Astrocyte of the spinal cord (primary cell): ENCODE results near the gene RPUSD1.
A peak's percentile ranks its signal among the peaks of the same experiment; 100 is the strongest.

Source experiments
- DNase-seq: peaks from one replicate; pipeline ENCODE4 v3.0.0; 2011; ENCODE audit warnings: low read depth, low spot score
- H3K4me3 ChIP-seq: 2 replicates; pipeline ENCODE4 v1.5.1; 2011; ENCODE audit warnings: low read depth, mild to moderate bottlenecking, low read length, moderate library complexity
- in situ Hi-C: cut with HindIII; loops from 2 replicates; pipeline ENCODE4 v1.10.0; 2017; ENCODE audit warnings: low sequenced_read_pairs
- TF ChIP-seq, protein P1 (sequence below): IDR thresholded peaks from 2 replicates; pipeline ENCODE4 v1.5.1; 2012; ENCODE audit warnings: low read depth, mild to moderate bottlenecking, low read length, inconsistent platforms

RPUSD1 gene

DNA sequence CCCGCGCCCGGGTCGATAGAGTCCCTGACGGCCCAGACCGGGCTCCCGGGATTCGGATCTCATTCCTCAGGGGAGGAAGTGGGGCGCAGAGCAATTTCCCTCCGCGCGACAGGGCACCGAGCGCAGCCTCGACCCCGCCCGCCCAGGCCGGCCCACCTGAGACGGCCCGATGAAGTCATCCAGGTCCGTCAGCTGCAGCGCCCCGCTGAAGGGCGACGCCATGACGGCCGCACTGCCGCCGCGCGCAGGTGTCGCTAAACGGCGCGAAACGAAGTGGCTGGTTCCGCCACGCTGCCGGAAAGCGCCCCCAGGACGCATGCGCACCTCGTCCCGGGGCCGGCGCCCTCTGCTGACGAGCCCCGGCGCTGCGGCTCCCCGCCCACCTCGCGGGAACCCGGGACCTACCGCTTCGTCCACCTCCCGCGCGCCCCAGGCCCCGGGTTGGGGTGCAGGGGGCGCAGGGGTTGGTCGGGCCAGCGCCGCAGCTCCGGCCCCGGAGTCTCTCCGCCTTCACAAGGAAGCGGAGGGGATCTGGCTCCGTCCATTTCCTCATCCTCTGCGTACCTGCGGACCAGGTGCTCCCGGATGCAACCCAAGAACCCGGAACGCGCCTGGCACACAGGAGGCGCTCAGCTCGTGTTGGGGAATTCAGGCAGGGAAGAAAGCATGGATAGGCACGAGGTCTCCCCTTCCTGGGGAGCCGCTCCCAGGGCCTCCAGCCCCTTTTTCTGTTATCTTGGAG is 47.2 kb downstream of the RPUSD1 start, which contains the start of gene CIAO3:
CIAO3 (minus strand) TSS at position 234 of the 742 bp plus-strand sequence; CDS start at position 222, 12 bp downstream.
- peak within 1 kb of the TSS; percentile 84 for H3K4me3 ChIP-seq
- TF ChIP-seq, protein P1, sequence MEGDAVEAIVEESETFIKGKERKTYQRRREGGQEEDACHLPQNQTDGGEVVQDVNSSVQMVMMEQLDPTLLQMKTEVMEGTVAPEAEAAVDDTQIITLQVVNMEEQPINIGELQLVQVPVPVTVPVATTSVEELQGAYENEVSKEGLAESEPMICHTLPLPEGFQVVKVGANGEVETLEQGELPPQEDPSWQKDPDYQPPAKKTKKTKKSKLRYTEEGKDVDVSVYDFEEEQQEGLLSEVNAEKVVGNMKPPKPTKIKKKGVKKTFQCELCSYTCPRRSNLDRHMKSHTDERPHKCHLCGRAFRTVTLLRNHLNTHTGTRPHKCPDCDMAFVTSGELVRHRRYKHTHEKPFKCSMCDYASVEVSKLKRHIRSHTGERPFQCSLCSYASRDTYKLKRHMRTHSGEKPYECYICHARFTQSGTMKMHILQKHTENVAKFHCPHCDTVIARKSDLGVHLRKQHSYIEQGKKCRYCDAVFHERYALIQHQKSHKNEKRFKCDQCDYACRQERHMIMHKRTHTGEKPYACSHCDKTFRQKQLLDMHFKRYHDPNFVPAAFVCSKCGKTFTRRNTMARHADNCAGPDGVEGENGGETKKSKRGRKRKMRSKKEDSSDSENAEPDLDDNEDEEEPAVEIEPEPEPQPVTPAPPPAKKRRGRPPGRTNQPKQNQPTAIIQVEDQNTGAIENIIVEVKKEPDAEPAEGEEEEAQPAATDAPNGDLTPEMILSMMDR, result peak; percentile 78
- DNase-seq, result peak; percentile 87
- in situ Hi-C loops, result no loop called here

DNA sequence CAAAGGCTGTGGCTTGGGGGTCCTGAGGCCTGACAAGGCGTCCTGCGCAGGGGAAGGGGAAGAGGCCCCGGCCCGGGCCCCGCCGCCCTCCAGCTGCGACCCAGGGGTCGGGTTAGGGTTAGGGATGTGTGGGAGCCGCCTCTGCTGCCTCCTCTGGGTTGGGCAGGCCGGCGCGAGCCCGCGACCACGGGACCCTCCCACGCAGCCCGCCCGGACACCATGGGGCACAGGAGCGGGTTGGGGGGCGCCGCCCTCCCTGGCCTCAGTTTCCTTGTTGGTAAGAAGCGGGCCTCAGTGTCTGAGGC is 47.8 kb downstream of the RPUSD1 start:
- in situ Hi-C loops, result no loop called here
- DNase-seq, result no peak
- TF ChIP-seq, protein P1, result no peak
- H3K4me3 ChIP-seq, result peak overlapping the region; percentile 84

DNA sequence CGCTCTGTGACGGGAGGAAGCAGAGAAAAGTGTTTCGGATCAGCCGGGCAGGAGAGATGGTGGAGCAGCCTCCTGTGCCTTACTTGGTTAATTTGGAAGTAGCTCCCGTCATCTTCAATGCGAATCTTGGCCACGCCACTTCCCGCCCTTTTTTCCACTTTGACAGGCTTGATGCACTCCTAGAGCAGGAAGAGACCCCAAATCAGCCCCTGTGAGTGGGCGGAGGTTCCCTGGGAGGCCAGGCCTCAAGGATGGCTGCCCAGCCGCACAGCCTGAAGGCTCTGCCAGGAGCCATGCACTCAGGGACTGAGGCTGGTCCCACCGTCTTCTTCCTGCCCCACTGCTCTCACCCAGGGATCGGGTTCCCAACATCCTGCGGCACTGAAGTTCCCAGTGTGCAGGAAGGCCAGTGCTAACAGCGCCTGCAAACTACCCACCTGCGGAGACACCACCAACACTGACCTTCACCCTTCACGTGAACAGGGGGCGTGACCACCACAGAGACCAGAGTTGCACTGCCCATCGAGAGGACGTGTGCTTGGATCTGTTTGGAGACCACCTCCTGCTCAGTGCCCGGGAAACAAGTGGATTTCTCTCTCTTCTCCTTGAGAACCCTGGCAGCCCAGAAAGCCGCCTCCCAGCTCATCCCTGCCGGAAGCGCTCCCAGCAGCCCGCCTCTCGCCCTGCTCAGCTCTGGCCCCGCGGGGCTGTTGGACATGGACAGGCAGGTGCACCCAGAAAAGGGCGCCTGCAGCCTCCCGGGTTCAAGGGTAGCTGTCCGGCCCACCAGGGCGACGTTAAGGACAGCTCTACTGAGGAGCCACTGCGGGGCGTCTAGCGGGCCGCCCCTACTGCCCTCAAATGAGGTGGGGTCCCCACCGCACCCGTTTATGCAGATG is 48.4 kb downstream of the RPUSD1 start:
- TF ChIP-seq, protein P1, result no peak
- in situ Hi-C loops, result no loop called here
- H3K4me3 ChIP-seq, result peak overlapping the region; percentile 84
- DNase-seq, result no peak

DNA sequence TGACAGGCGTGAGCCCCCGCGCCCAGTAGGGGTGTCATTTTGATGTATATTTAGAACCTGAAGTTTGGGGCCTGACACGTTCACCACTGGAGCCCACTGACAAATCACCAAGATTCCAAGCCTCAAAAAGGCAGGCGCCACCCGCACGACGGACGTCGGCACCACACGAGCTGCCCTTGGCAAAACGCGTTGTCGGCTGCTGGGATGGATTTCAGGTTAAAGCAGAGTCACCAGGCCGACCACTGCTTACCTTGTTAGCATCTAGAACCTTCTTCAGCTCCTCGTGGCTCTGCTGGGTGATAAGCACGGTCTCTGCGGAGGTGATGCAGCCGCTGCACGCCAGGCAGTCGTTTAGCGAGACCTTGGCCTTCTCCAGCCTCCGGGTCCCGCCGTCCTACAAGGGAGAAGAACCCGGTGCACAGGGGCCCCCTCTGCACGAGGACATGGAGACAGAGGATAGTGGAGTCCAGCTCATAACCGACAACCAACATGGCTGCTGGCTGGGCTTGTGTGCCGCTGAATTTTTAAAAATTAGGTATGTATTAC is 51.2 kb downstream of the RPUSD1 start:
- in situ Hi-C loops, result no loop called here
- TF ChIP-seq, protein P1, result no peak
- no peak overlapping the region for H3K4me3 ChIP-seq
- DNase-seq, result no peak

DNA sequence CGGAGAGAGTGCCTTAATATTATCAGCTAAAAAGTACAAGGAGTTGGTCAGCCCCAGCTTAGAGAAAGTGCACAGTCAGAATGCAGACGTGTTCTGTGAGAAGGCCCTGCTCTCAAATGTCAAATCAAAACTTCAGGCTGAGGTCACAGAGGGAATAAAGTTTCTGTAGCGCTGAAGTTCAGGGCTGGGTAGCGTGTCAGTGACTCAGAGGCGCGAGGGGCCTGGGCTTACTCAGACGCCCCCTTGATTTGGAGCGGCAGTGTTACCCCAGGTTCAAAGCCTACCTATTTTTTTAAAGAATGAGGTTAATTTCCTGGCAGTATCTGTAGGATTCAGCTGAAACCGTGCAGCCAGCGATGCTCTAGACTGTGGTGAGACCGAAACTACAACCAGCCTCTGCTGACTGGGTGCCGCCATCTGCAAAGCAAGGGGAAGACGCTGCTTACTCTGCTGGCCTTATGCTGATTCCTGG is 52.2 kb downstream of the RPUSD1 start:
- in situ Hi-C loops, result no loop called here
- DNase-seq, result no peak
- TF ChIP-seq, protein P1, result no peak
- no peak overlapping the region for H3K4me3 ChIP-seq
